BE2C (cell line): ENCODE results near the gene ZNF516.

Experiments
- DNase-seq: peaks from one replicate; pipeline ENCODE4 v3.0.0-alpha.2; 2020
- H3K27me3 ChIP-seq: fragments of 250-450 bp; sonication (Bioruptor Pico); 2 replicates; pipeline ENCODE4 v1.5.1; 2020; ENCODE audit warnings: mild to moderate bottlenecking
- H3K36me3 ChIP-seq: fragments of 250-450 bp; sonication (Bioruptor Pico); 2 replicates; pipeline ENCODE4 v1.5.1; 2020; ENCODE audit warnings: mild to moderate bottlenecking
- H3K4me1 ChIP-seq: fragments of 250-450 bp; sonication (Bioruptor Pico); 2 replicates; pipeline ENCODE4 v1.5.1; 2020
- H3K4me3 ChIP-seq: 2 replicates; pipeline ENCODE4 v1.5.1; 2011; ENCODE audit warnings: low read depth, low read length
- H3K9me3 ChIP-seq: fragments of 250-450 bp; sonication (Bioruptor Pico); 2 replicates; pipeline ENCODE4 v1.5.1; 2020
- TF ChIP-seq, protein P1 (sequence below): IDR thresholded peaks from 2 replicates; pipeline ENCODE4 v1.5.1; 2012; ENCODE audit warnings: mild to moderate bottlenecking, low read depth, low read length

Gene ZNF516

DNA sequence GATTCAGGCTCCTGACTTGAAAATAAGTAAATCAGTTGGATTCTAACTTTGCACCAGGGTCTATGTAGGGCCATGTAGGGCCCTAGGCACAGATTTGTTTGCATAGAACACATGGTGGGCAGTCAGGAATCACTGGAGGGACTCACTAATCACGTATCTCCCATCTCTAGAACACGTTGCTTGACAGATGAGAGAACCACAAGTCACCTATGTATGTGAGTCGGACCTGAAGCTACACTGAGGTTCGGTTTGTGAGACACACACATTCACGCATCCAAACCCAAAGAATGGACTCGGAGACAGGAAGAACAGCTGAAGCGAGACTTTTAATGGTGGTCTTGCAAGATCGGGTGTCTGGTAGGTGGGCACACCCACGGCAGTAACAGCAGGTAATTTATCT lies 157.0 kb downstream of the ZNF516 start:
- Histone ChIP-seq H3K27me3 (no peaks in the 10 kb centered on the region), H3K4me1 (no peaks in the 10 kb centered on the region), H3K4me3 (no peak overlapping the region), H3K9me3 (no peaks in the 10 kb centered on the region), H3K36me3 (no peaks in the 10 kb centered on the region)
- TF ChIP-seq, protein P1, sequence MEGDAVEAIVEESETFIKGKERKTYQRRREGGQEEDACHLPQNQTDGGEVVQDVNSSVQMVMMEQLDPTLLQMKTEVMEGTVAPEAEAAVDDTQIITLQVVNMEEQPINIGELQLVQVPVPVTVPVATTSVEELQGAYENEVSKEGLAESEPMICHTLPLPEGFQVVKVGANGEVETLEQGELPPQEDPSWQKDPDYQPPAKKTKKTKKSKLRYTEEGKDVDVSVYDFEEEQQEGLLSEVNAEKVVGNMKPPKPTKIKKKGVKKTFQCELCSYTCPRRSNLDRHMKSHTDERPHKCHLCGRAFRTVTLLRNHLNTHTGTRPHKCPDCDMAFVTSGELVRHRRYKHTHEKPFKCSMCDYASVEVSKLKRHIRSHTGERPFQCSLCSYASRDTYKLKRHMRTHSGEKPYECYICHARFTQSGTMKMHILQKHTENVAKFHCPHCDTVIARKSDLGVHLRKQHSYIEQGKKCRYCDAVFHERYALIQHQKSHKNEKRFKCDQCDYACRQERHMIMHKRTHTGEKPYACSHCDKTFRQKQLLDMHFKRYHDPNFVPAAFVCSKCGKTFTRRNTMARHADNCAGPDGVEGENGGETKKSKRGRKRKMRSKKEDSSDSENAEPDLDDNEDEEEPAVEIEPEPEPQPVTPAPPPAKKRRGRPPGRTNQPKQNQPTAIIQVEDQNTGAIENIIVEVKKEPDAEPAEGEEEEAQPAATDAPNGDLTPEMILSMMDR: no peak
- no peak for DNase-seq

- H3K36me3 ChIP-seq: no peaks in the 10 kb centered on the region
- no peaks in the 10 kb centered on the region for H3K27me3 ChIP-seq
- H3K9me3 ChIP-seq: no peaks in the 10 kb centered on the region
- TF ChIP-seq, protein P1: no peak
- H3K4me1 ChIP-seq: no peaks in the 10 kb centered on the region
- no peak overlapping the region for H3K4me3 ChIP-seq
- DNase-seq: no peak
Measured at GRCh38 chr18:76335859-76336640, 159.0 kb downstream of the ZNF516 start.

GRCh38 chr18:76328140-76328539 lies 166.9 kb downstream of the ZNF516 start:
- no peaks in the 10 kb centered on the region for H3K36me3 ChIP-seq
- no peak overlapping the region for H3K4me3 ChIP-seq
- no peaks in the 10 kb centered on the region for H3K4me1 ChIP-seq
- DNase-seq: no peak
- TF ChIP-seq, protein P1: no peak
- no peaks in the 10 kb centered on the region for H3K27me3 ChIP-seq
- H3K9me3 ChIP-seq: no peaks in the 10 kb centered on the region

DNA sequence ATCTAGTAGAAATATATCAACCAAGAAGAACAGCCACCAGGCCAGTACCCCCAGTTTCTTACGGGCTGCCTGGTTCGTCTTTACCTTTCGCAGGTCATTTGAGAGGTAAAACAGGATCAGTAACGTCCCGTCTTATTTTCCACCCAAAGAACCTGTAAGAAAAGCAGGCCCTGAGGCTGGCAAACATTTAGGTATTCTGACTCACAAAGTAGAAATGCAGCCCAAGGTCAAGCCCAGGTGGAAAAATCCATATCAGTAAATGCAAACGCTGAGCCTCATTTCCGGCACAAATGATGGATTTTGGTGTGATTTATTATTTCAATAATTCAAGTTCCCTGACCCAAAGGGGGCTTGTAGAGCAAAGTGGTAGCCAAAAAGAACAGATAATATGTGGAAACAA lies 171.2 kb downstream of the ZNF516 start:
- no peak for DNase-seq
- Histone ChIP-seq H3K36me3 (no peaks in the 10 kb centered on the region), H3K27me3 (no peaks in the 10 kb centered on the region), H3K9me3 (no peaks in the 10 kb centered on the region), H3K4me1 (no peaks in the 10 kb centered on the region), H3K4me3 (no peak overlapping the region)
- TF ChIP-seq, protein P1: no peak

DNA sequence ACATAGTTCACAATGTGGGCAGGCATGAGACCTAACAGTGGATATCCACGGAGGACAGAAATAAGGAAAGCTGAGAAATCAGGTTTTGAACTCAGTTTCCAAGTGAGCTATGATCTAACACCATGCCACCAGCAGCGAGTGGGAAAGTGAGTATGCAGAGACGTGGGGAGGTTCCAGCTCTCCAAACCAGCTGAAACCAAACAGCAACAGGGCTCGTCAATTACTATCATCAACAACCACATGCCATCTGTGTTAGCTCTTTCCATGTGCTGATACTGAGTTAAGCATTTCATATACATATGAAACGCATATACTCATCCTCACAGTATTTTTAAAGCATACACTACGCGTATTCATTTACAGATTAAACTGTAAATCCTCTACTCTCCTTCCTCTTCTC lies 172.4 kb downstream of the ZNF516 start:
- H3K4me3 ChIP-seq: no peak overlapping the region
- no peaks in the 10 kb centered on the region for H3K9me3 ChIP-seq
- no peaks in the 10 kb centered on the region for H3K27me3 ChIP-seq
- H3K4me1 ChIP-seq: no peaks in the 10 kb centered on the region
- no peak for DNase-seq
- TF ChIP-seq, protein P1: no peak
- no peaks in the 10 kb centered on the region for H3K36me3 ChIP-seq

DNA sequence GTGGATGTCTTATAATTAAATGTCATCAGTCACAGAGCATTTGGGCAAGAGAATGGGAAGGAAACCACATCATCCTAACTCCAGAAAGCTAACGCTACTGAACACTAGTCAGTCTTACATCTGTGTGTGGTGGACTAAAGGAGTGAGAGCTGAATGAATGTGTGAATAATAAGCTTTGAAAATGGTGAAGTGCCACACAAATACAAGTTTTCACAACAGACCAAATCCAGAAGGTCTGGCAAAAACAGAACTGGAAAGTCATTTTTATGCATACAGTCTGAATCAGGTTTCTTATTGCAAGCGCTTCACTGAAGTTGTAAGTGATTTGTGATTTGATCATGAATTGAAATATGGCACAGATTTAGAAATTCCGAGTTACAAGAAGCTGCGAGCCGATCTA lies 175.7 kb downstream of the ZNF516 start:
- TF ChIP-seq, protein P1: no peak
- Histone ChIP-seq H3K4me3 (no peak overlapping the region), H3K27me3 (no peaks in the 10 kb centered on the region), H3K4me1 (no peaks in the 10 kb centered on the region), H3K36me3 (no peaks in the 10 kb centered on the region), H3K9me3 (no peaks in the 10 kb centered on the region)
- no peak for DNase-seq
